ENCODE results near the gene DCDC1.

Gene DCDC1

DNA sequence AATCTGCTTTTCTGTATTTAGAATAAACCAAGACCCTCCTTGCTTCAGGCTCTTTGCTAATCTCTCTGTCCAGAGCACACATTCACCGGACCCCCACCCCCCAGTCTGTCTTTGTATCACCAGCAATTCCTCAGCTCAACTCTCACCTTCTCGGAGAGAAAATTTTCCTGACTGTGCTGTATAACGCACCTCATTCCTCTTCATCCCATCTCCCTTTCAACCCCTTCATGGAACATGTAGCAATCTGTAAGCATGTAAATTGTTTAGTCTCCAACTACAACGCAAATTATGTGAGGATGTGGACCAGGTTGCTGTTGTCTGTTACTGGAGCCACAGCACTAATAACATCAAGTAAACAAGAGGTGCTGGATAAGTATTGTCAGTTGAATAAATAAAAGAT is 349.8 kb downstream of the DCDC1 start:
- Histone ChIP-seq H3K4me3 (ENCODE audit: low read length) (no peak overlapping the region), H3K9ac (ENCODE audit: low read length) (no peak overlapping the region), H3K36me3 (ENCODE audit: control insufficient read depth, insufficient read depth, low read length, severe bottlenecking) (no peaks in the 10 kb centered on the region), H3K4me1 (ENCODE audit: control insufficient read depth, insufficient read depth, low read length) (no peaks in the 10 kb centered on the region), H3K9me3 (ENCODE audit: control insufficient read depth, low read length) (no peaks in the 10 kb centered on the region), H3K27me3 (replicated peaks; ENCODE audit: control insufficient read depth, insufficient read depth, low read length) (no peaks in the 10 kb centered on the region)
- no peak for DNase-seq (ENCODE audit: low read depth)

DNA sequence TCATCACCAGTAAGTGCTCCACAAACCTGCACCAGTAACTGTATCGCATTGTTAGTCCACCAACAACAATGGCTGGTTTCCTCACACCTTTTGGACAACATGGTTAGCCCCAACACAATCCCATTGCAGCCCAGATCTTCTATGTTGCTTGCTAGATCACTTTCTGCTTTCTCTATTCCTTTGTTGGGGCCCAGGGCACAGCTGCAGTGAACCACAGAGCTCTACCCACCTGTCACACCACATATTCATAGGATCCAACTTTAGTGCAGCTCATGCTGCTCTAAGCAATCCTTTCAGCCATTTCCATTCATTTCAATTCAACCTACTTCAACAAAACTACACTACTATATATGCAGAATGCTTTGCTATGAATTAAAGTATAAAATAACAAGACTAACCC is 364.3 kb downstream of the DCDC1 start:
- Histone ChIP-seq H3K36me3 (ENCODE audit: control insufficient read depth, insufficient read depth, low read length, severe bottlenecking) (no peaks in the 10 kb centered on the region), H3K27me3 (replicated peaks; ENCODE audit: control insufficient read depth, insufficient read depth, low read length) (no peaks in the 10 kb centered on the region)
- DNase-seq (ENCODE audit: low read depth) = no peak

DNA sequence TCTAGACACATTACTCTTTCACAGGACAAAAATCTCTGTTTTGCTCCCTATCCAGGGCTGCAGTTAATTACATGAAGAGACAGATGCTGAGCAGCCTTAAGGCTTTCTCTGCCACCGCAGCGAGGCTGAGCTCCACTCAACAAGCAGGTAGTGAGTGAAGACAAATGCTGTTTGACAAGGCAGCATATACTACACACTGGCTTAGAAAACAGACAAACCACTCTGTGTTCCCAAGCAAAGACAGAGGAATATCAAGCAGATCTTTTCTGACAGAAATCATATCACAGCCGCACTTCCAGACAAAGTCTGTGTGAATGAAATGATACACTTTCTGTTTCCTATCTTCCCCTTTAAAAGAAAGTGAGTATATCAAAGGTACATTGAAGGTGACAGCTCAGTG is 368.1 kb downstream of the DCDC1 start:
- Histone ChIP-seq H3K9me3 (ENCODE audit: control insufficient read depth, low read length) (no peaks in the 10 kb centered on the region), H3K36me3 (ENCODE audit: control insufficient read depth, insufficient read depth, low read length, severe bottlenecking) (no peaks in the 10 kb centered on the region), H3K27me3 (replicated peaks; ENCODE audit: control insufficient read depth, insufficient read depth, low read length) (peaks cover 3% of the 10 kb centered on the region), H3K4me1 (ENCODE audit: control insufficient read depth, insufficient read depth, low read length) (no peaks in the 10 kb centered on the region), H3K4me3 (ENCODE audit: low read length) (no peak overlapping the region), H3K9ac (ENCODE audit: low read length) (no peak overlapping the region)
- no peak for DNase-seq (ENCODE audit: low read depth)

More for the DNA sequence above, 364.3 kb downstream of the DCDC1 start:
- H3K4me1 ChIP-seq (ENCODE audit: control insufficient read depth, insufficient read depth, low read length) = no peaks in the 10 kb centered on the region
- no peak overlapping the region for H3K4me3 ChIP-seq (ENCODE audit: low read length)
- H3K9me3 ChIP-seq (ENCODE audit: control insufficient read depth, low read length) = no peaks in the 10 kb centered on the region
- no peak overlapping the region for H3K9ac ChIP-seq (ENCODE audit: low read length)

DNA sequence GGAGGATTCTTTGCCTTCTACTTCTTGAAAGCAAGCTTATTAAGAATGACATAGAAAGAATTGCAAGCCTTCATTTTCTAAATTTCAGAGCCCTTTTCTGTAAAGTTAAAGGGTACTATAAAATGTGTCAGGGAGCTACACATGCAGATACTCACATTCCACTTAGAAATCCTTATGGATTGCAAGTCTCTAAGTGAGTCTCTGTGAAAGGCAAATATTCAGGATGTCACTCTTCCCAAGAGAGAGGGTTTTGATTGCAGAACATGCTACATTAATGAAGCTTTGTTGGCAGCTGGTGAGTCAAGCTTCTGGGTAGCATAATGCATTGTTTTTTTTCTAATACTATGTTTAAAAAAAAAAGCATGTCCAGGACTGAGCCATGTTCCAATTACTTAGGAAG is 369.2 kb downstream of the DCDC1 start:
- H3K4me1 ChIP-seq (ENCODE audit: control insufficient read depth, insufficient read depth, low read length) = no peaks in the 10 kb centered on the region
- no peak overlapping the region for H3K4me3 ChIP-seq (ENCODE audit: low read length)
- H3K9ac ChIP-seq (ENCODE audit: low read length) = no peak overlapping the region
- no peaks in the 10 kb centered on the region for H3K9me3 ChIP-seq (ENCODE audit: control insufficient read depth, low read length)
- peaks cover 3% of the 10 kb centered on the region for H3K27me3 ChIP-seq (replicated peaks; ENCODE audit: control insufficient read depth, insufficient read depth, low read length)
- H3K36me3 ChIP-seq (ENCODE audit: control insufficient read depth, insufficient read depth, low read length, severe bottlenecking) = no peaks in the 10 kb centered on the region
- DNase-seq (ENCODE audit: low read depth) = no peak

DNA sequence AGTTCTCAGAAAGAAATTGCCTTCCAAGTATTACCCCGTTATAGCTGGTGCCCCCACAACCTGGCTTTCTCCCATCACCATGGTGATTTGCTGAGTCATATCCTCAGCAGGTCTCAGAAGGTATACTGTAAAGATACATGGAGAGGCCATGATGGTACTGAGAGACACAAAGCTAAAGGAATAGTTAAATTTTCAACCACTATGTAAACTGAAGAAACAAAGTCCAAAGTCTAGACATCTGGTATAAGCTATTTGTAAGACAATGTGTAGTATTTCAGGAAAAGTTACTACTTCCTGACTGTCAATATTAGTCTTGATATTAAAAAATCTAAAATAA is 377.1 kb downstream of the DCDC1 start:
- no peaks in the 10 kb centered on the region for H3K27me3 ChIP-seq (replicated peaks; ENCODE audit: control insufficient read depth, insufficient read depth, low read length)
- DNase-seq (ENCODE audit: low read depth) = no peak
- no peak overlapping the region for H3K9ac ChIP-seq (ENCODE audit: low read length)
- H3K9me3 ChIP-seq (ENCODE audit: control insufficient read depth, low read length) = no peaks in the 10 kb centered on the region
- no peak overlapping the region for H3K4me3 ChIP-seq (ENCODE audit: low read length)
- H3K36me3 ChIP-seq (ENCODE audit: control insufficient read depth, insufficient read depth, low read length, severe bottlenecking) = no peaks in the 10 kb centered on the region
- no peaks in the 10 kb centered on the region for H3K4me1 ChIP-seq (ENCODE audit: control insufficient read depth, insufficient read depth, low read length)

DNA sequence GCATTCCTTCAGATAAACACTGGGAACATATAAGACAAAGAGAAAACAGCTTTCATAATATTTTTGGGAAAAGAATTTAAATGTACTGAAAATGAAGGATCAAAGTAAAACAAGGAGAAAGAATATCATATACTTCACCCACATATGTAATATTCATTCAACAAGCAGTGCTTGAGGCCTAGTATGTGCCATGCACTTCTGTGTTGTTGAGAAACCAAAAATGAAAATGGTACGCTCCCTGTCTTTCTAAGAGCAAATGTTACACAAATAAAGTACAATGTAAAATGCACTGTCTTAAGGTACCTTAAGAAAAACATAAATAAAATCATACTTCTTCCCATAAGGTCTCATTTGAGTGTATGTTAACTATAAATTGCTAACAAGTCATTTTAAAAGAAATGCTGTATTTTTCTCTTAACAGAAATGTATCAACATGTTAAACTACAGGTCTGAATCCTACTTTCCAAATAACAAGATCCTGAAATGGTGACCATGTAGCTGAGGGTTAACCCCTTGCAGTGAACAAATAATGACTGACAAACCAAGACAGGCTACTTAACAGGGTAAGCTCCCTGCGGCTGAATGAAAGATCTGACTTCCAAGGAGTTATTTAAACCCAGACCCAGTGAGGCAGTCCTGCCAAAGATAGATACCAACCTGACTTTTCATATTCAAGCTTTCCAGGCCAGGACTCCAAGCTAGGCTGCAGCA is 377.6 kb downstream of the DCDC1 start:
- H3K9me3 ChIP-seq (ENCODE audit: control insufficient read depth, low read length) = no peaks in the 10 kb centered on the region
- H3K36me3 ChIP-seq (ENCODE audit: control insufficient read depth, insufficient read depth, low read length, severe bottlenecking) = no peaks in the 10 kb centered on the region
- no peak overlapping the region for H3K4me3 ChIP-seq (ENCODE audit: low read length)
- no peaks in the 10 kb centered on the region for H3K4me1 ChIP-seq (ENCODE audit: control insufficient read depth, insufficient read depth, low read length)
- no peak for DNase-seq (ENCODE audit: low read depth)
- H3K27me3 ChIP-seq (replicated peaks; ENCODE audit: control insufficient read depth, insufficient read depth, low read length) = no peaks in the 10 kb centered on the region
- H3K9ac ChIP-seq (ENCODE audit: low read length) = no peak overlapping the region

DNA sequence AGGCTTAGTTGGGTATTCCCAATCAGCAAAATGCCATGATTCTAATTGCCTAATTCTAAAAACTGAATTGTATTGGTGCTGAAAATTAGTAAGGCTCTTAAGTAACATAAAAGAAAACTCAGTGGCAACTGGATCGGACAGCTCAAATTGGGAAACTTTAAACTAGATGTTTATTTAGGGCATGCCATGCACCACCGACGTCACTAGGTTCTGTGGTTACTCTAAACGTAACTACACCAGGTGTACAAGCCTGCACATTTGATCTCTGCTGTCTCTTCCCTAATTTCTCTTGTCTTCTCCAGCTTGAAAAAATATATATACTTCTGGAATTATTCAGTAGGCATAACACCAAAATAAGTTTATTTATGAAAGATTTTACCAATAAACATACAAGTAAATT is 378.2 kb downstream of the DCDC1 start:
- Histone ChIP-seq H3K9me3 (ENCODE audit: control insufficient read depth, low read length) (no peaks in the 10 kb centered on the region), H3K27me3 (replicated peaks; ENCODE audit: control insufficient read depth, insufficient read depth, low read length) (no peaks in the 10 kb centered on the region), H3K4me3 (ENCODE audit: low read length) (no peak overlapping the region), H3K4me1 (ENCODE audit: control insufficient read depth, insufficient read depth, low read length) (no peaks in the 10 kb centered on the region), H3K36me3 (ENCODE audit: control insufficient read depth, insufficient read depth, low read length, severe bottlenecking) (no peaks in the 10 kb centered on the region), H3K9ac (ENCODE audit: low read length) (no peak overlapping the region)
- DNase-seq (ENCODE audit: low read depth) = no peak

DNA sequence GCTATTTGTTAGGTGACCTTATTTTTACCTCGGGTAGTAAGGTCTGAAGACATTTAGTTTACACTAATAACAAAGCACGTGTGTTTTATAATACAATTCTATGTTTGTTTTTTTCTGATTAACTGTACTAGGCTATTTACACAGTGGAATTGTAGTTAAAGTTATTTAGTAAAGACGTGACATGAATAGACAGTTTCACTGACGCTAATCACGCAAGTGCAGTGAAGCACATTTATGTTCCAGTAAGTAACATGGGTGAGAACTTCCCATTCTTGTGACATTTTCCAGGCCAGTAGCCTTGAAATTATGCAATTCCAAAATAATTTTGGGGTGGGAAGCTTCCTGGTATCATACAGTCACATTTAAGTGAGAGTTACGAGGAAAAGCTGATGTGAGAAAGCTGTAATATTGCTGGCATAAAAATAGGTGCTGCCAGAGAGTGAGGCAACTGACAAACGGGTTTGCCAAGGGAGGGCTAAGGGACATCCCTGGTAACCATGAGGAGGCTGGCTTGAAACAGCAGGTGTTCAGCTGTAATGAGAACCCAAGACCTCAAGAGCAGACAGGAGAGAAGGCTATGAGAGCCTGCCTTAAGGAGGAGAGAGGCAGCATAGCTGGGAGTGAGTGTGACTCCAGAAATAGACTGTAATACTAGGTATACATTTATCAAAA is 378.8 kb downstream of the DCDC1 start:
- no peaks in the 10 kb centered on the region for H3K27me3 ChIP-seq (replicated peaks; ENCODE audit: control insufficient read depth, insufficient read depth, low read length)
- H3K9me3 ChIP-seq (ENCODE audit: control insufficient read depth, low read length) = no peaks in the 10 kb centered on the region
- DNase-seq (ENCODE audit: low read depth) = no peak
- H3K36me3 ChIP-seq (ENCODE audit: control insufficient read depth, insufficient read depth, low read length, severe bottlenecking) = no peaks in the 10 kb centered on the region
- H3K4me1 ChIP-seq (ENCODE audit: control insufficient read depth, insufficient read depth, low read length) = no peaks in the 10 kb centered on the region
- no peak overlapping the region for H3K9ac ChIP-seq (ENCODE audit: low read length)
- H3K4me3 ChIP-seq (ENCODE audit: low read length) = no peak overlapping the region

DNA sequence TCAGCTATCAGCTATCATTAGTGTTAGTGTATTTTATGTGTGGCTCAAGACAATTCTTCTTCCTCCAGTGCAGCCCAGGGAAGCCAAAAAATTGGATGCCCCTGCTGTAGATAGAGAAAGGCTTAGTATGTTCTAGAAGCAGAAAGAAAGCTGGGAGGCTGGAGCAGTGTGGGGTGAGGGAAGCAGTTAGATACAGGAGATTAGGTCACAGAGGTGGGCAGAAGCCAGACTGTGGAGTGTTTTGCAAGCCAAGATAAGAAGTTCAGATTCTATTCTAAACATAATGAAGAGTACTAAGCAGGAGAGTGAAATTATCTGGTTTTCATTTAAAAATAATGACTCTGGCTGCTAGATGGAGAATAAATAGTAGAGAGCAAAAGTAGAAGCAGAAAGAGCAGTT is 381.7 kb downstream of the DCDC1 start:
- no peak for DNase-seq (ENCODE audit: low read depth)

DNA sequence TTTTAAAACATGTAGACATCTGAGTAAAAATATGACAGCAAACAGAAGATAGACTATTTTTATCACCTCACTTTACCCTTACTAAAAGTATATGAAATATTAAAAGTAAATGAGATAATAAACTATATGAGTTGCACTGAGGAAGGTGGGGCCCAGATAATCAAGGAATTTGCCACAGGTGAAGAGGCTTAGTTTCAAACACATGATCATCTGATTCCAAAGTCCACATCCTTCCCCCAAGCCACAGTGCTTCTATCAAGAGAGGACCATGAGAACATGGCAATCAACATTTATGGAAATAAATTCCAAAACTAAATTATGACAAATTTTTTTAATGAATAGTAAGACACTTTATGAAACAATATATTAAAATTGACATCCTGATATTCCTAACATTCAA is 384.0 kb downstream of the DCDC1 start:
- Histone ChIP-seq H3K36me3 (ENCODE audit: control insufficient read depth, insufficient read depth, low read length, severe bottlenecking) (no peaks in the 10 kb centered on the region), H3K4me1 (ENCODE audit: control insufficient read depth, insufficient read depth, low read length) (peaks cover 10% of the 10 kb centered on the region), H3K9ac (ENCODE audit: low read length) (no peak overlapping the region), H3K9me3 (ENCODE audit: control insufficient read depth, low read length) (no peaks in the 10 kb centered on the region), H3K27me3 (replicated peaks; ENCODE audit: control insufficient read depth, insufficient read depth, low read length) (no peaks in the 10 kb centered on the region), H3K4me3 (ENCODE audit: low read length) (no peak overlapping the region)
- no peak for DNase-seq (ENCODE audit: low read depth)

More for the DNA sequence above, 381.7 kb downstream of the DCDC1 start:
- H3K9ac ChIP-seq (ENCODE audit: low read length) = no peak overlapping the region
- no peaks in the 10 kb centered on the region for H3K27me3 ChIP-seq (replicated peaks; ENCODE audit: control insufficient read depth, insufficient read depth, low read length)
- H3K9me3 ChIP-seq (ENCODE audit: control insufficient read depth, low read length) = no peaks in the 10 kb centered on the region
- H3K4me1 ChIP-seq (ENCODE audit: control insufficient read depth, insufficient read depth, low read length) = peaks cover 10% of the 10 kb centered on the region
- H3K36me3 ChIP-seq (ENCODE audit: control insufficient read depth, insufficient read depth, low read length, severe bottlenecking) = no peaks in the 10 kb centered on the region
- no peak overlapping the region for H3K4me3 ChIP-seq (ENCODE audit: low read length)

DNA sequence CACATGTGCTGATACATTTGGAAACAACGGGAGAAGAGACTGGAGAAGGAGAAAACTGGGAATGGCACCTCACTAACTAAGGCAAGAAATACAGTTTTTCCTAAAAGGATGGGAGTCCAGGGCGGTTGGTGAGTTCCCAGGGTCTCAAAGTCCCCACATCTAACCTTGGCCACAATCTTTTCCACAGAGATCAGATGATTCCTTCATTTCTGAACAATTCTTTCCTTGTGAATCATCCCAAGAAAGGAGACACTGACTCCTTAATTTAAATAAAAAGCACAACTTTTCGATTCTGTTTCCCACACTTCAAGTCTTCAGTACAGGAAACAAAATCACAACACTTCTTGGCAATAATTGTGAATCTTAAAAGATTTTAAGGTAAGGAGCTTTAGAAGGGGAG is 384.7 kb downstream of the DCDC1 start:
- Histone ChIP-seq H3K4me3 (ENCODE audit: low read length) (peak overlapping the region; percentile 17), H3K9ac (ENCODE audit: low read length) (no peak overlapping the region), H3K36me3 (ENCODE audit: control insufficient read depth, insufficient read depth, low read length, severe bottlenecking) (no peaks in the 10 kb centered on the region), H3K27me3 (replicated peaks; ENCODE audit: control insufficient read depth, insufficient read depth, low read length) (no peaks in the 10 kb centered on the region), H3K9me3 (ENCODE audit: control insufficient read depth, low read length) (no peaks in the 10 kb centered on the region), H3K4me1 (ENCODE audit: control insufficient read depth, insufficient read depth, low read length) (peaks cover 10% of the 10 kb centered on the region)
- DNase-seq (ENCODE audit: low read depth) = no peak

DNA sequence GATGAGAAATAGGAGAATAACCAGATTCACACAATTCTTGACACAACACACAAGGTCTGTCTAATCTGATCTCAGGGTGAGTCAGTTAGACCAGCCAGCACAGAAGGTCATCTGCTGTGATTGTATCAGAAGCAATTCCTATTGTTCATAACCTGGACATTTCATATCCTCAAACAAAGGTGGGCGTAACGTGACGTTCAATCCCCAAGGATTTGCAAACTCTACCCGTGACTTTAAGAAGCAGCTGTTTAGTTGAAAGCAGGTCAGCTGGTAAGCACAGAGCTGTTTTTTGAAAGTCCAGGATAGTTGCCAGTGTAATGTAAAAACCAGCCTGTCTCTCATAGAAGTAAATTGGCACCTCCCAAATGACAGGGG is 385.1 kb downstream of the DCDC1 start:
- Histone ChIP-seq H3K36me3 (ENCODE audit: control insufficient read depth, insufficient read depth, low read length, severe bottlenecking) (no peaks in the 10 kb centered on the region), H3K9ac (ENCODE audit: low read length) (no peak overlapping the region), H3K27me3 (replicated peaks; ENCODE audit: control insufficient read depth, insufficient read depth, low read length) (no peaks in the 10 kb centered on the region), H3K4me1 (ENCODE audit: control insufficient read depth, insufficient read depth, low read length) (peaks cover 10% of the 10 kb centered on the region), H3K9me3 (ENCODE audit: control insufficient read depth, low read length) (no peaks in the 10 kb centered on the region), H3K4me3 (ENCODE audit: low read length) (peak overlapping the region; percentile 17)
- no peak for DNase-seq (ENCODE audit: low read depth)
